SK-N-SH (cell line): Measurements from ENCODE around the gene CDH2. TPM values are rescaled to one million over a fixed set of nuclear protein-coding genes. Genes with fewer than 3 reads are reported as not detected.
A peak's percentile ranks its signal among the peaks of the same experiment; 100 is the strongest.
"Not testable (repeated sequence)": the region's sequence is repeated elsewhere in the genome, so short reads cannot be mapped to it uniquely, and the experiment has no call there.

Source experiments
- CTCF ChIA-PET: fragments of 300-600, 350-600 bp; formaldehyde crosslinking; extraction: SDS; loops from one replicate; lab custom pipeline; 2021; lab: Yijun Ruan, JAX
- POLR2A ChIA-PET: fragments of 350-600 bp; sonication (Branson Sonifier 250); formaldehyde crosslinking; extraction: SDS; loops from one replicate; lab custom pipeline; 2020; ENCODE audit warnings: antibody characterized with exemption, inconsistent platforms; lab: Yijun Ruan, JAX
- DNase-seq: peaks from one replicate; pipeline ENCODE4 v3.0.0; 2012
- H2AFZ ChIP-seq: fragments of 200-600 bp; sonication (generic); 2 replicates; pipeline ENCODE4 v1.8.1; 2016; ENCODE audit warnings: antibody characterized with exemption, mild to moderate bottlenecking, low read depth
- H3F3A ChIP-seq: fragments of 200-600 bp; sonication (generic); replicated peaks from 2 replicates; pipeline ENCODE3; 2016; ENCODE audit warnings: antibody characterized with exemption, mild to moderate bottlenecking; ENCODE audit not compliant: insufficient read depth
- H3K27ac ChIP-seq, 2 experiments: fragments of 200-500 bp in 1 of 2; fragments of 200-600 bp in 1 of 2; sonication (Bioruptor generic) in 1 of 2; sonication (generic), shearing (Covaris generic) in 1 of 2; 2 replicates each; pipeline versions ENCODE4 v1.5.1 to v1.6.1; 2014 to 2016; ENCODE audit warnings: low read depth in 2 of 2, inconsistent platforms in 1 of 2, low read length in 1 of 2, mild to moderate bottlenecking in 1 of 2, mixed read lengths in 1 of 2
- H3K27me3 ChIP-seq: fragments of 200-600 bp; sonication (generic), shearing (Covaris generic); 2 replicates; pipeline ENCODE4 v1.6.1; 2016; ENCODE audit warnings: mixed run types; ENCODE audit not compliant: insufficient read depth
- H3K36me3 ChIP-seq, 2 experiments: fragments of 200-500 bp in 1 of 2; fragments of 200-600 bp in 1 of 2; sonication (Bioruptor generic) in 1 of 2; sonication (generic) in 1 of 2; replicated peaks in 1 of 2; 2 replicates each; pipeline versions ENCODE3 to v1.5.1; 2014 to 2016; ENCODE audit warnings: low read length in 1 of 2, mild to moderate bottlenecking in 1 of 2; ENCODE audit not compliant: insufficient read depth in 2 of 2, control insufficient read depth in 1 of 2
- H3K4me1 ChIP-seq, 2 experiments: fragments of 200-500 bp in 1 of 2; fragments of 200-600 bp in 1 of 2; sonication (Bioruptor generic) in 1 of 2; sonication (generic), shearing (Covaris generic) in 1 of 2; 2 replicates each; pipeline versions ENCODE4 v1.5.1 to v1.6.1; 2014 to 2016; ENCODE audit warnings: low read depth in 1 of 2, low read length in 1 of 2, mixed run types in 1 of 2; ENCODE audit not compliant: insufficient read depth in 2 of 2, control insufficient read depth in 1 of 2
- H3K4me2 ChIP-seq: fragments of 200-600 bp; sonication (generic), shearing (Covaris generic); 2 replicates; pipeline ENCODE4 v1.6.1; 2017; ENCODE audit warnings: mixed run types
- H3K4me3 ChIP-seq, 2 experiments: fragments of 200-500 bp in 1 of 2; fragments of 200-600 bp in 1 of 2; sonication (Bioruptor generic) in 1 of 2; sonication (generic), shearing (Covaris generic) in 1 of 2; 2 replicates each; pipeline versions ENCODE4 v1.5.1 to v1.8.1; 2014 to 2016; ENCODE audit warnings: low read depth in 2 of 2, inconsistent platforms in 1 of 2, low read length in 1 of 2, mild to moderate bottlenecking in 1 of 2, mixed read lengths in 1 of 2, moderate library complexity in 1 of 2
- H3K79me2 ChIP-seq: fragments of 200-600 bp; sonication (generic); 2 replicates; pipeline ENCODE4 v1.8.1; 2017; ENCODE audit warnings: mild to moderate bottlenecking; ENCODE audit not compliant: insufficient read depth
- H3K9ac ChIP-seq: fragments of 200-600 bp; sonication (generic); 2 replicates; pipeline ENCODE4 v1.6.1; 2017; ENCODE audit warnings: mixed run types
- H3K9me2 ChIP-seq: fragments of 200-600 bp; sonication (generic); 2 replicates; pipeline ENCODE4 v1.6.1; 2017; ENCODE audit warnings: mixed run types
- H3K9me3 ChIP-seq: fragments of 200-600 bp; sonication (generic); 2 replicates; pipeline ENCODE4 v1.6.1; 2017; ENCODE audit warnings: mixed run types, mild to moderate bottlenecking, moderate library complexity
- H4K20me1 ChIP-seq: fragments of 200-600 bp; sonication (generic); 2 replicates; pipeline ENCODE4 v1.6.1; 2017; ENCODE audit warnings: mild to moderate bottlenecking, mixed run types; ENCODE audit not compliant: insufficient read depth
- ELF1 ChIP-seq: IDR thresholded peaks from 2 replicates; pipeline ENCODE4 v1.4.0; 2012
- EP300 ChIP-seq, 2 experiments: IDR thresholded peaks; 2 replicates each; pipeline versions ENCODE4 v1.4.0 to v1.6.1; 2012; ENCODE audit warnings: borderline replicate concordance in 1 of 2, low read depth in 1 of 2, low read length in 1 of 2
- FOXM1 ChIP-seq: IDR thresholded peaks from 2 replicates; pipeline ENCODE4 v1.4.0; 2012; ENCODE audit warnings: low read depth, mild to moderate bottlenecking
- GATA2 ChIP-seq: sonication (generic); formaldehyde crosslinking; IDR thresholded peaks from 2 replicates; pipeline ENCODE4 v1.5.0; 2020; ENCODE audit warnings: mild to moderate bottlenecking, missing genetic modification reagents
- MXI1 ChIP-seq: IDR thresholded peaks from 2 replicates; pipeline ENCODE4 v1.6.1; 2012; ENCODE audit warnings: mild to moderate bottlenecking, low read depth, low read length, improper control_type of control experiment
- NRF1 ChIP-seq: IDR thresholded peaks from 2 replicates; pipeline ENCODE4 v1.6.1; 2012; ENCODE audit warnings: low read depth, mild to moderate bottlenecking, low read length
- POLR2AphosphoS5 ChIP-seq: IDR thresholded peaks from 2 replicates; pipeline ENCODE4 v1.6.1; 2012; ENCODE audit warnings: low read depth, low read length
- RAD21 ChIP-seq: IDR thresholded peaks from 2 replicates; pipeline ENCODE4 v1.6.1; 2012; ENCODE audit warnings: mild to moderate bottlenecking, low read length
- RCOR1 ChIP-seq: fragments of 150-350 bp; IDR thresholded peaks from 2 replicates; pipeline ENCODE4 v1.6.1; 2017; ENCODE audit warnings: antibody characterized with exemption, low read length
- RFX5 ChIP-seq: IDR thresholded peaks from 2 replicates; pipeline ENCODE4 v1.6.1; 2012; ENCODE audit warnings: mild to moderate bottlenecking, improper control_type of control experiment, low read length
- SIN3A ChIP-seq: IDR thresholded peaks from 2 replicates; pipeline ENCODE4 v1.6.1; 2012; ENCODE audit warnings: low read depth, mild to moderate bottlenecking, low read length, moderate library complexity, borderline replicate concordance
- SMC3 ChIP-seq: IDR thresholded peaks from 2 replicates; pipeline ENCODE4 v1.6.1; 2012; ENCODE audit warnings: low read depth, low read length, improper control_type of control experiment
- TCF12 ChIP-seq: IDR thresholded peaks from 2 replicates; pipeline ENCODE4 v1.4.0; 2012
- TEAD4 ChIP-seq: IDR thresholded peaks from 2 replicates; pipeline ENCODE4 v1.4.0; 2012; ENCODE audit warnings: mild to moderate bottlenecking, borderline replicate concordance; ENCODE audit not compliant: insufficient read depth
- YY1 ChIP-seq: IDR thresholded peaks from 2 replicates; pipeline ENCODE4 v1.4.0; 2012; ENCODE audit warnings: low read depth, mild to moderate bottlenecking
- WGBS: methylation state at CpG from one replicate; pipeline ENCODE4 v1.1.6; 2017; ENCODE audit warnings: low lambda C conversion rate; 5-methylcytosine and 5-hydroxymethylcytosine counted together
- polyA plus RNA-seq, 3 experiments: library from polyadenylated mRNA; depleted of rRNA; stranded (reverse); fragments of >200 nt; gene quantifications; 2 replicates each; pipeline ENCODE4 v1.2.3, GENCODE V29; 2012
- TF ChIP-seq, protein P1 (sequence below): IDR thresholded peaks from 2 replicates; pipeline ENCODE4 v1.6.1; 2012; ENCODE audit warnings: mild to moderate bottlenecking, low read depth, low read length, moderate library complexity
- TF ChIP-seq, protein P2 (sequence below): fragments of 150-350 bp; IDR thresholded peaks from 2 replicates; pipeline ENCODE4 v1.6.1; 2016; ENCODE audit warnings: mild to moderate bottlenecking, low read depth, low read length

CDH2 gene
- polyA plus RNA-seq, 1 of the 3 experiments (the other 2 are of a cell fraction): 146 TPM

DNA sequence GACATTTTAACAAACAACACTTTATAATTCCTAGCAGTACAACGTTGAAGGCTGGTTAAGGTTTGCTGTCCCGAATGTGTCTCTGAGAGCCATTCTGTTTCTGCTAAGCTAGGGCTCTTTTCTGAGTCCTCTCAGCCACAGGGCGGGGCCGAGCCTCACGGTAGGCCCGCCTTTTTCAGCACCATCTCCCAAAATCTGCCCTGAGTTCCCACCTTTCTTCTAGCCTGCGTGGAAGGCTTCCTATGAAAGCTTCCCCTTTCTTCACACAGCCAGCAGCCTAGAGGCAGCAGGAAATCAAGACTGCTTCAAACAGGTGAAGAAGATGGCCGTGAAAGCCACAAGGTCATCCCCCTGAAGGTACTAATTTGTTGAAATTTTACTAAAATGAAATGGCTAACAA, 255.5 kb downstream of the CDH2 start:
- H3K9me3 ChIP-seq: no peaks in the 10 kb centered on the region
- no peaks in the 10 kb centered on the region for H4K20me1 ChIP-seq
- no peaks in the 10 kb centered on the region for H3K9me2 ChIP-seq
- peak overlapping the region; percentile 66 for H3K4me2 ChIP-seq
- TF ChIP-seq TCF12: no peak
- TF ChIP-seq, protein P1, sequence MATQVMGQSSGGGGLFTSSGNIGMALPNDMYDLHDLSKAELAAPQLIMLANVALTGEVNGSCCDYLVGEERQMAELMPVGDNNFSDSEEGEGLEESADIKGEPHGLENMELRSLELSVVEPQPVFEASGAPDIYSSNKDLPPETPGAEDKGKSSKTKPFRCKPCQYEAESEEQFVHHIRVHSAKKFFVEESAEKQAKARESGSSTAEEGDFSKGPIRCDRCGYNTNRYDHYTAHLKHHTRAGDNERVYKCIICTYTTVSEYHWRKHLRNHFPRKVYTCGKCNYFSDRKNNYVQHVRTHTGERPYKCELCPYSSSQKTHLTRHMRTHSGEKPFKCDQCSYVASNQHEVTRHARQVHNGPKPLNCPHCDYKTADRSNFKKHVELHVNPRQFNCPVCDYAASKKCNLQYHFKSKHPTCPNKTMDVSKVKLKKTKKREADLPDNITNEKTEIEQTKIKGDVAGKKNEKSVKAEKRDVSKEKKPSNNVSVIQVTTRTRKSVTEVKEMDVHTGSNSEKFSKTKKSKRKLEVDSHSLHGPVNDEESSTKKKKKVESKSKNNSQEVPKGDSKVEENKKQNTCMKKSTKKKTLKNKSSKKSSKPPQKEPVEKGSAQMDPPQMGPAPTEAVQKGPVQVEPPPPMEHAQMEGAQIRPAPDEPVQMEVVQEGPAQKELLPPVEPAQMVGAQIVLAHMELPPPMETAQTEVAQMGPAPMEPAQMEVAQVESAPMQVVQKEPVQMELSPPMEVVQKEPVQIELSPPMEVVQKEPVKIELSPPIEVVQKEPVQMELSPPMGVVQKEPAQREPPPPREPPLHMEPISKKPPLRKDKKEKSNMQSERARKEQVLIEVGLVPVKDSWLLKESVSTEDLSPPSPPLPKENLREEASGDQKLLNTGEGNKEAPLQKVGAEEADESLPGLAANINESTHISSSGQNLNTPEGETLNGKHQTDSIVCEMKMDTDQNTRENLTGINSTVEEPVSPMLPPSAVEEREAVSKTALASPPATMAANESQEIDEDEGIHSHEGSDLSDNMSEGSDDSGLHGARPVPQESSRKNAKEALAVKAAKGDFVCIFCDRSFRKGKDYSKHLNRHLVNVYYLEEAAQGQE: 0 out of 2 replicates have a peak, but pooled peaks have one; percentile 13
- TF ChIP-seq RFX5: no peak
- no peak for TF ChIP-seq TEAD4
- TF ChIP-seq ELF1: no peak
- no peak for DNase-seq
- POLR2A ChIA-PET: no interaction called here
- 91% methylated on average over 8 of the region's 8 CpGs for WGBS
- no peaks in the 10 kb centered on the region for H3K79me2 ChIP-seq
- no peaks in the 10 kb centered on the region for H3K27me3 ChIP-seq
- no peak overlapping the region; a peak in 2 of 4 replicates for H3K4me3 ChIP-seq
- H2AFZ ChIP-seq: peak overlapping the region; percentile 87
- H3K36me3 ChIP-seq: no peaks in the 10 kb centered on the region
- peak overlapping the region; percentile 50; the same call in 1 of the 2 replicates for H3K9ac ChIP-seq
- H3F3A ChIP-seq: peaks cover 21% of the 10 kb centered on the region
- CTCF ChIA-PET: no interaction called here
- peaks cover 0 to 10% of the 10 kb centered on the region in 2 experiments; a peak in 2 of 4 replicates for H3K4me1 ChIP-seq
- peak overlapping the region; percentile 76 to 78; a peak in 3 of 4 replicates for H3K27ac ChIP-seq

DNA sequence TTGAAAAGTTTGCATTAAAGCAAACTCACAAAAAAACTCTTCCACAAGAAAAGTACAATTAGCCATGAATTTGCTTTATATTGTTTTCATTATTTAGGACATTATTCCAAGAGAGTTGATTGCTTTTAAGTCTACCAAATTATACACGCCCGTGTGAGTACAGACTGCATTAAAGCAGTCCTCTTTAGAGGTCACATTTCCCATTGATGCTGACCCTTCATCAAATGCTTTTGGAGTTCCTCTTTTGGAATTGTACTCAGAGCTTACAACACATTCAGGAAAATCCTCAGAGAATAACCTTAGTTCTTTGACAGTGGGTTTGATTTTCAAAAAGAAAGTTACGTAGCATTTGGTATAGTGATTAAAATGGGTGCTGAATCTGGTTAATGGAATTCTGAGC, 256.1 kb downstream of the CDH2 start:
- CTCF ChIA-PET: no interaction called here
- no peaks in the 10 kb centered on the region for H3K9me2 ChIP-seq
- peak overlapping the region; percentile 76 to 78; a peak in 2 of 4 replicates for H3K27ac ChIP-seq
- no peak overlapping the region for H3K4me3 ChIP-seq
- DNase-seq: no peak
- WGBS: 95% methylated on average over 3 of the region's 3 CpGs
- no peak overlapping the region for H3K9ac ChIP-seq
- no peaks in the 10 kb centered on the region for H3K36me3 ChIP-seq
- H3K79me2 ChIP-seq: no peaks in the 10 kb centered on the region
- no peak overlapping the region for H3K4me2 ChIP-seq
- POLR2A ChIA-PET: no interaction called here
- no peaks in the 10 kb centered on the region for H3K27me3 ChIP-seq
- H4K20me1 ChIP-seq: no peaks in the 10 kb centered on the region
- H2AFZ ChIP-seq: peak overlapping the region; percentile 19; the same call in 1 of the 2 replicates
- H3K9me3 ChIP-seq: no peaks in the 10 kb centered on the region
- no peak for TF ChIP-seq FOXM1
- TF ChIP-seq MXI1: no peak
- TF ChIP-seq YY1: no peak
- no peak for TF ChIP-seq RAD21
- no peak for TF ChIP-seq TCF12
- TF ChIP-seq EP300 (IDR thresholded peaks at IDR 0.05; ENCODE audit: borderline replicate concordance in 1 of 2, low read depth in 1 of 2, low read length in 1 of 2): no peak
- TF ChIP-seq RCOR1: no peak
- no peak for TF ChIP-seq SIN3A
- TF ChIP-seq POLR2AphosphoS5: no peak
- TF ChIP-seq, protein P2, sequence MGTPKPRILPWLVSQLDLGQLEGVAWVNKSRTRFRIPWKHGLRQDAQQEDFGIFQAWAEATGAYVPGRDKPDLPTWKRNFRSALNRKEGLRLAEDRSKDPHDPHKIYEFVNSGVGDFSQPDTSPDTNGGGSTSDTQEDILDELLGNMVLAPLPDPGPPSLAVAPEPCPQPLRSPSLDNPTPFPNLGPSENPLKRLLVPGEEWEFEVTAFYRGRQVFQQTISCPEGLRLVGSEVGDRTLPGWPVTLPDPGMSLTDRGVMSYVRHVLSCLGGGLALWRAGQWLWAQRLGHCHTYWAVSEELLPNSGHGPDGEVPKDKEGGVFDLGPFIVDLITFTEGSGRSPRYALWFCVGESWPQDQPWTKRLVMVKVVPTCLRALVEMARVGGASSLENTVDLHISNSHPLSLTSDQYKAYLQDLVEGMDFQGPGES: no peak
- TF ChIP-seq GATA2: no peak
- TF ChIP-seq SMC3: no peak
- no peak for TF ChIP-seq NRF1
- peaks cover 0 to 10% of the 10 kb centered on the region in 2 experiments; a peak in 2 of 4 replicates for H3K4me1 ChIP-seq
- peaks cover 21% of the 10 kb centered on the region for H3F3A ChIP-seq

DNA sequence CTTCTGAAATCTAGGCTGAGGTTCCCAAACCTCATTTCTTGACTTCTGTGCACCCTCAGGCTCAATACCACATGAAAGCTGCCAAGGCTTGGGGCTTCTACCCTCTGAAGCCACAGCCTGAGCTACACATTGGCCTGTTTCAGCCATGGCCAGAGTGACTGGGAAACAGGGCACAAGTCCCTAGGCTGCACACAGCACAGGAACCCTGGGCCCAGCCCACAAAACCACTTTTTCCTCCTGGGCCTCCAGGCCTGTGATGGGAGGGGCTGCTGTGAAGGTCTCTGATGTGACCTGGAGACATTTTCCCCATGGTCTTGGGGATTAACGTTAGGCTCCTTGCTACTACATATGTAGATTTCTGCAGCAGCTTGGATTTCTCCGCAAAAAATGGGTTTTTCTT, 270.7 kb downstream of the CDH2 start:
- H4K20me1 ChIP-seq, CTCF ChIA-PET, DNase-seq, H3K4me3 ChIP-seq, H3K9me2 ChIP-seq, H3K9ac ChIP-seq, H2AFZ ChIP-seq, POLR2A ChIA-PET, H3K27ac ChIP-seq, H3K4me2 ChIP-seq, H3F3A ChIP-seq, H3K4me1 ChIP-seq, H3K79me2 ChIP-seq, H3K36me3 ChIP-seq, H3K9me3 ChIP-seq, H3K27me3 ChIP-seq: not testable (repeated sequence)
- WGBS: 50% methylated on average over 2 of the region's 2 CpGs
